Uterus (tissue), 4 donors: ENCODE results near the gene C18orf63. TPM values are rescaled to one million over a fixed set of nuclear protein-coding genes. Genes with fewer than 3 reads are reported as not detected.

Experiments
- DNase-seq, 2 donors: peaks; one replicate each; pipeline ENCODE4 v3.0.0-alpha.2; 2019 to 2020
- H3K27ac ChIP-seq, 2 donors: fragments of 200-600 bp; sonication (generic); 1 replicate in 1 of 2; 2 replicates in 1 of 2; pipeline ENCODE4 v1.5.1; 2016 to 2018
- H3K27me3 ChIP-seq, 2 donors: fragments of 200-600 bp; sonication (generic); one replicate each; pipeline ENCODE4 v1.5.1; 2018 to 2019; ENCODE audit warnings: control low read depth in 1 of 2
- H3K36me3 ChIP-seq, 2 donors: fragments of 200-600 bp; sonication (generic); one replicate each; pipeline ENCODE4 v1.5.1; 2019; ENCODE audit warnings: control low read depth in 1 of 2
- H3K4me1 ChIP-seq, 2 donors: fragments of 200-600 bp; sonication (generic); one replicate each; pipeline ENCODE4 v1.5.1; 2018 to 2019; ENCODE audit warnings: control low read depth in 1 of 2
- H3K4me3 ChIP-seq, 2 donors: fragments of 200-600 bp; sonication (generic); 1 replicate in 1 of 2; 2 replicates in 1 of 2; pipeline ENCODE4 v1.5.1; 2018 to 2019; ENCODE audit warnings: mild to moderate bottlenecking in 1 of 2
- H3K9me3 ChIP-seq, 2 donors: fragments of 200-600 bp; sonication (generic); one replicate each; pipeline ENCODE4 v1.5.1; 2019; ENCODE audit warnings: control low read depth in 1 of 2
- POLR2A ChIP-seq, 2 donors: fragments of 450-650 bp; IDR thresholded peaks; one replicate each; pipeline ENCODE4 v1.6.1; 2016; ENCODE audit warnings: antibody characterized with exemption in 2 of 2, mild to moderate bottlenecking in 1 of 2, moderate library complexity in 1 of 2
- intact Hi-C: fragments of 100-400 bp; cut with DNase I; formaldehyde crosslinking; loops from one replicate; pipeline ENCODE4 v1.15.1; 2023; ENCODE audit warnings: low total_unique reads
- total RNA-seq, 4 donors: library from RNA; depleted of rRNA in 3 of 4; stranded (reverse); fragments of >200 nt in 3 of 4; gene quantifications; one replicate each; pipeline versions ENCODE4 v1.1.0 to v1.2.4, GENCODE V29; 2014 to 2023
- TF ChIP-seq, protein P1 (sequence below), 4 experiments: fragments of 200-600 bp in 2 of 4; fragments of 450-650 bp in 2 of 4; sonication (generic) in 2 of 4; IDR thresholded peaks; one replicate each; pipeline ENCODE4 v1.5.1; 2016 to 2019; ENCODE audit warnings: antibody characterized with exemption in 4 of 4, mild to moderate bottlenecking in 2 of 4, moderate library complexity in 1 of 4
- donor health status: DM: yes; HTN: yes; CAD: no.

Gene C18orf63
- total RNA-seq, 4 donors from 2014 or later: not detected

DNA sequence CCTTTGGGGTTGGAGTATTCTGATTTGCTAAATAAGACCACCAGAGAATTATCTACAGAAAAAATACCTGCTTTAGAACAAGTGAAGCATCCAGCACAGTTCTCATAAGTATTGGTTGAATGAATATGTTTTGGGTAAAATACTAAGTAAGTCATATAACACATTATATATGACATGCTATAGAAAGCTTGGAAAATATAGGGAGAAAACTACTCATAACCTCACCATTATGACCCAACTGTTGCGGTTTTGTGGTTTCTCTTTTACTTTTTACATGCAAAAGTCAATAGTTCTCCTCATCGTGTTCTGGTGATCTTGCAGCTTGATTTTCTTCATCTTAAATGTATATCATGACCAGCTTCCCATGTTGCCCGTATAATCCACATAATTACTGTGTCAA is 75.3 kb downstream of the C18orf63 start:
- H3K9me3 ChIP-seq: no peaks in the 10 kb centered on the region
- H3K36me3 ChIP-seq: no peaks in the 10 kb centered on the region
- peaks cover 2 to 10% of the 10 kb centered on the region in 2 donors for H3K4me1 ChIP-seq
- no peaks in the 10 kb centered on the region for H3K27me3 ChIP-seq
- no peak for DNase-seq
- TF ChIP-seq POLR2A (IDR thresholded peaks at IDR 0.05): no peak
- TF ChIP-seq, protein P1, sequence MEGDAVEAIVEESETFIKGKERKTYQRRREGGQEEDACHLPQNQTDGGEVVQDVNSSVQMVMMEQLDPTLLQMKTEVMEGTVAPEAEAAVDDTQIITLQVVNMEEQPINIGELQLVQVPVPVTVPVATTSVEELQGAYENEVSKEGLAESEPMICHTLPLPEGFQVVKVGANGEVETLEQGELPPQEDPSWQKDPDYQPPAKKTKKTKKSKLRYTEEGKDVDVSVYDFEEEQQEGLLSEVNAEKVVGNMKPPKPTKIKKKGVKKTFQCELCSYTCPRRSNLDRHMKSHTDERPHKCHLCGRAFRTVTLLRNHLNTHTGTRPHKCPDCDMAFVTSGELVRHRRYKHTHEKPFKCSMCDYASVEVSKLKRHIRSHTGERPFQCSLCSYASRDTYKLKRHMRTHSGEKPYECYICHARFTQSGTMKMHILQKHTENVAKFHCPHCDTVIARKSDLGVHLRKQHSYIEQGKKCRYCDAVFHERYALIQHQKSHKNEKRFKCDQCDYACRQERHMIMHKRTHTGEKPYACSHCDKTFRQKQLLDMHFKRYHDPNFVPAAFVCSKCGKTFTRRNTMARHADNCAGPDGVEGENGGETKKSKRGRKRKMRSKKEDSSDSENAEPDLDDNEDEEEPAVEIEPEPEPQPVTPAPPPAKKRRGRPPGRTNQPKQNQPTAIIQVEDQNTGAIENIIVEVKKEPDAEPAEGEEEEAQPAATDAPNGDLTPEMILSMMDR (IDR thresholded peaks at IDR 0.05): no peak
- H3K4me3 ChIP-seq: no peak overlapping the region
- intact Hi-C loops: no loop called here
- no peak overlapping the region for H3K27ac ChIP-seq

DNA sequence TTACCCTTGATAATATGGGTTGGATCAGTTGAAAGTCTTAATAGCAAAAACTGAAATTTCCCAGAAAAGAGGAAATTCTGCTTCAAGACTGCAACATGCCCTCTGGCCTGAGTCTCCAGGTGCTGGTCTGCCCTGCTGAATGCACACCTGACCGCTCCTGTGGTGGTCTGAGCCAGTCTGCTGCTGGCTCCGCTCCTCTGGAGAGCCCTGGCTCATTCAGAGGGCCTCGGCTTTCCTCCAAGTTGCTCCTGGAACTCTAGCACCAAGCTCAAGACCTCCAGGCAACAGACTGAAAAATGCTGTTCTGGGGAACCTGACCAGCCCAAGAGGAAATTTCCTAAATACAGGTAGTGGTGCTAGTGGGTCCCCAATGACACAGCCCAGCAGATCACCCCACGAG is 76.7 kb downstream of the C18orf63 start:
- Histone ChIP-seq H3K9me3 (no peaks in the 10 kb centered on the region), H3K4me3 (no peak overlapping the region), H3K27ac (no peak overlapping the region), H3K36me3 (no peaks in the 10 kb centered on the region), H3K27me3 (no peaks in the 10 kb centered on the region), H3K4me1 (peaks cover 0 to 3% of the 10 kb centered on the region in 2 donors)
- DNase-seq: no peak
- intact Hi-C loops: no loop called here
- TF ChIP-seq, protein P1 (IDR thresholded peaks at IDR 0.05): no peak
- TF ChIP-seq POLR2A (IDR thresholded peaks at IDR 0.05): no peak

DNA sequence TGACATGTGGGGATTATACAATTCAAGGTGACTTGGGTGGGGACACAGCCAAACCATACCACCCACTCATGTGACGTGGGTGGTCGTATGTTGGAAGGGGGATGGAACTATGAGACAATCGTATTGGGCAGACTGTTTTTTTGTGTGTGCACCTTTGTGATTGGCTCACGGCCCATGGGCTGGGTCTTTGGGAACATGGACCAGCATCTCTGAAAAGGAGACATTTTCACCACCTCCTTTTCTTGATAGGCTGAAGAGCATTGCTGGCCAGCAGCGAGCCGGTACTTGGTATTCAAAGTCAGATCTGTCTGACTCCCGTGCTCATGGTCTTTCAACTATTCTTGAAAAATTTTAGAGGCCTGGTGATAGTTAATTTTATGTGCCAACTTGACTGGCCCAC is 79.4 kb downstream of the C18orf63 start:
- Histone ChIP-seq H3K27ac (no peak overlapping the region), H3K36me3 (no peaks in the 10 kb centered on the region), H3K9me3 (no peaks in the 10 kb centered on the region), H3K4me3 (no peak overlapping the region), H3K27me3 (no peaks in the 10 kb centered on the region), H3K4me1 (peaks cover 0 to 3% of the 10 kb centered on the region in 2 donors)
- intact Hi-C loops: no loop called here
- no peak for DNase-seq
- TF ChIP-seq POLR2A (IDR thresholded peaks at IDR 0.05): no peak
- TF ChIP-seq, protein P1 (IDR thresholded peaks at IDR 0.05): no peak

DNA sequence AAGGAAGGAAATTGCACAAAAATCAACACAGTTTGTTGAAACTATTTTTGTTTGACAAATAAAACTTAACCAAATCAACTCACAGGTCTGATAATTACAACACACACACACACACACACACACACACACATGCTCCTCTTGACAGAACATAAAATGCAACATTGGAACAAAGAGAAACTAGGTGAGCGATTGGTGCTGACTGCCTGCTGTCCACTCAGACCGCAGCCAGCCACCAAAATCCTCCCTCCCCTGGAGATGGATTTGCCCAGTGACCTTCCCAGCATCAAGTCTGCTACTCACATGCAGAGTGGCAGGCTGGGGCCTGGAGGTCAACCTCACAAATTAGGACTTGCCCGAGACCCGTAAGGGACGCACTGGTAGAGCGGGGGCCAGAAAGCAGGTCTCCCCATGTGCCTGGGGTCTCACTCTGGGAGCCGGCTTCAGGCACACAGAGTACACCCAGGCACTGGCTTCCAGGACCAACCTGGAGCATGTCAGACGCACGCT is 80.1 kb downstream of the C18orf63 start:
- H3K36me3 ChIP-seq: no peaks in the 10 kb centered on the region
- TF ChIP-seq, protein P1 (IDR thresholded peaks at IDR 0.05): no peak
- no peak for TF ChIP-seq POLR2A (IDR thresholded peaks at IDR 0.05)
- peak overlapping the region in 1 of 2 donors; percentile 14 for H3K27ac ChIP-seq
- H3K4me1 ChIP-seq: peaks cover 0 to 3% of the 10 kb centered on the region in 2 donors
- H3K4me3 ChIP-seq: no peak overlapping the region
- no peaks in the 10 kb centered on the region for H3K27me3 ChIP-seq
- no peaks in the 10 kb centered on the region for H3K9me3 ChIP-seq
- no peak for DNase-seq
- intact Hi-C loops: no loop called here

DNA sequence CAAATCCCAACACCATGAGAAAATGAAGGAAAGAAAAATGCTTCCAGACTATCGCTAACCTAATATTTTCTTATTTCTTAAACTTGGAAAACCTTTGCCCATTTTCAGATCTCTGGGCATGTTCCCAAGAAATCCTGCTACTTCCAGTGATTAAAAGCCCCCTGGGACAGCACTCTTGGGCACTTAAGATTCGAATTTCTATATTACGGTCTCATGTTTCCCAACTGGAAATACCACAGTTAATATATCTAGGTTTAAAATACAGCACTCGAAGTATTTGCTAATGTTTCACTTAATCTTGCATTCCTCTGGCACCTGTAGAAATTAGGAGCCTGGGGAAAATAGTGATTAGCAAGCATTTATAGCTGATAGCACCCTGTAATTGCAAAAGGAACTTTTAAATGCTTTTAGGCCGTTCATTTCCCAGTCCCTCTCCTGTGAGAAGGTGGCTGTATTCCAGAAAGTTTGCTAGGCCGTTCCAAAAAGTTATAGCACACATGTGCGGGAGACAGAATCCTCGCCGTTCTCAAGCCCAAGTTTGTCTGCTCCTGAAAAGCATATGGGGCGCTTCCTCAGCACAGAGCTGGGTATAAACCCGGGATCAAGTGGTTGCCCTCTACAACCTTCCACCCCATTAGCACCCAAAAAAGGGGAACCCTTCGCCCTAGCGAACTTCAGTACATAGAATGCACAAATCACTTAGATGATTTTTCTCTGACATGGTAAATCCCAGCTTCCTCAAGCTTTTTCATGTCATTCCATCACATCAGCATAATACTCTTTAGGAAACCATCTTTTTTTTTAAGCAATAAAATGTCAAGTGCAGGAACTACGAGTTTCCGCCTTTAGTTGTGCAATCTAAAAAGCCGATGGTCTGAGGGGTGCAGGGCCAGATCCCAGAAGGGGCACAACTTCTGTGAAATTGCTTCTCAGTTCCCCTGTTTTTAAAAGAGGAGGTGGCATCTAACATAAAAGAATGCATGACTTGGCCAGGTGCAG is 80.8 kb downstream of the C18orf63 start:
- Histone ChIP-seq H3K36me3 (no peaks in the 10 kb centered on the region), H3K27me3 (no peaks in the 10 kb centered on the region), H3K4me3 (no peak overlapping the region), H3K27ac (peak overlapping the region in 1 of 2 donors; percentile 14), H3K4me1 (peaks cover 0 to 3% of the 10 kb centered on the region in 2 donors), H3K9me3 (no peaks in the 10 kb centered on the region)
- intact Hi-C loops: no loop called here
- no peak for DNase-seq
- TF ChIP-seq, protein P1 (IDR thresholded peaks at IDR 0.05): no peak
- TF ChIP-seq POLR2A (IDR thresholded peaks at IDR 0.05): no peak
